ENCODE data around the gene TINAG.
A peak's percentile ranks its signal among the peaks of the same experiment; 100 is the strongest.

TINAG gene

DNA sequence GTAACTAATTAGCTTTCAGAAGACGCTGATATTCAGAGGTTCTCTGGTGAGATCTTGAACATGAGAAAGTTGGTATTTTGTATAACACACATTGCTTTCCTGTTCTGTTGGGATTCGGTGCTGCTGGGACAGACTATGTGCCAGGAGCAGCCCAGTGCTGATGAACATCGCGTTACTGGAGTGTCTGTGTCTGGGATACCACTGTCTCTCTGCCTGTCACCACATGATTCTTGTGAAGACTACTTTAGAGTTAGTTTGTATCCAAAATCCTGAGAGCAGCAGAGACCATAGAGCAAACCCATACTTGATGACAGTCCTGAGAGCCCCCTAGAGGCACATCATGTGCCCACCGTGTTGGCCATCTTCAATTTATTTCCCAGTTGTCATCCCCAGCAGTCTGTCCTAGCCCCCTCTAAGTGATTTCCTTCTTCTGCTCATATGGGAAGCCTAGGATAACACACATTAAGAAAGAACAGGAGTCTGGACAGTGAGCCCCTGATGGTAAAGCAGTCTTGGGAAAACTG lies 41.8 kb upstream of the TINAG start:
- Histone ChIP-seq H3K27me3 (replicated peaks; ENCODE audit: control insufficient read depth, insufficient read depth, low read length) (no peaks in the 10 kb centered on the region), H3K4me3 (replicated peaks; ENCODE audit: low read depth, low read length) (no peak overlapping the region), H3K36me3 (ENCODE audit: control insufficient read depth, insufficient read depth, low read length) (no peaks in the 10 kb centered on the region)
- no peak for DNase-seq (ENCODE audit: extremely low read depth, insufficient read length)
- TF ChIP-seq, protein P1, sequence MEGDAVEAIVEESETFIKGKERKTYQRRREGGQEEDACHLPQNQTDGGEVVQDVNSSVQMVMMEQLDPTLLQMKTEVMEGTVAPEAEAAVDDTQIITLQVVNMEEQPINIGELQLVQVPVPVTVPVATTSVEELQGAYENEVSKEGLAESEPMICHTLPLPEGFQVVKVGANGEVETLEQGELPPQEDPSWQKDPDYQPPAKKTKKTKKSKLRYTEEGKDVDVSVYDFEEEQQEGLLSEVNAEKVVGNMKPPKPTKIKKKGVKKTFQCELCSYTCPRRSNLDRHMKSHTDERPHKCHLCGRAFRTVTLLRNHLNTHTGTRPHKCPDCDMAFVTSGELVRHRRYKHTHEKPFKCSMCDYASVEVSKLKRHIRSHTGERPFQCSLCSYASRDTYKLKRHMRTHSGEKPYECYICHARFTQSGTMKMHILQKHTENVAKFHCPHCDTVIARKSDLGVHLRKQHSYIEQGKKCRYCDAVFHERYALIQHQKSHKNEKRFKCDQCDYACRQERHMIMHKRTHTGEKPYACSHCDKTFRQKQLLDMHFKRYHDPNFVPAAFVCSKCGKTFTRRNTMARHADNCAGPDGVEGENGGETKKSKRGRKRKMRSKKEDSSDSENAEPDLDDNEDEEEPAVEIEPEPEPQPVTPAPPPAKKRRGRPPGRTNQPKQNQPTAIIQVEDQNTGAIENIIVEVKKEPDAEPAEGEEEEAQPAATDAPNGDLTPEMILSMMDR (IDR thresholded peaks at IDR 0.05; ENCODE audit: insufficient read depth, low read length, poor library complexity, severe bottlenecking), result no peak

DNA sequence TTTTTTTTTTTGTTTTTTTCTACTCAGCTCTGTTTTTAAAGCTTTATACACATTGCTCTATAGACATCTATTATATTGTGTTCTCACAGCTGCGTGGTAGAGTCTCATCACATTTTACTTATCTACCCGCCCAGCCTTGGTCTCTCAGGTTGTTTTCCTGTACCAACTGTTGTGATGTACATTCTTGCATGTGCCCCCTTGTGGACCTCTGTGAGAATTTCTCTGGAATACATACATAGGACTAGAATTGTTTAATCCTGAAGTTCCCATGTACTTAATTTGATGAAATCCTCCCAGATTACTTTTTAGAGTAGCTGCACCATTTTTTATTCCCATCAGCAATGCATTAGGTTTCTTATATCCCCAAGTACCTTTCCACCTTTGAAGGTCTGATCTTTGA lies 40.4 kb upstream of the TINAG start:
- TF ChIP-seq, protein P1 (IDR thresholded peaks at IDR 0.05; ENCODE audit: insufficient read depth, low read length, poor library complexity, severe bottlenecking), result peak; percentile 50
- DNase-seq (ENCODE audit: extremely low read depth, insufficient read length), result no peak
- H3K4me3 ChIP-seq (replicated peaks; ENCODE audit: low read depth, low read length), result no peak overlapping the region
- H3K36me3 ChIP-seq (ENCODE audit: control insufficient read depth, insufficient read depth, low read length), result no peaks in the 10 kb centered on the region
- H3K27me3 ChIP-seq (replicated peaks; ENCODE audit: control insufficient read depth, insufficient read depth, low read length), result no peaks in the 10 kb centered on the region

DNA sequence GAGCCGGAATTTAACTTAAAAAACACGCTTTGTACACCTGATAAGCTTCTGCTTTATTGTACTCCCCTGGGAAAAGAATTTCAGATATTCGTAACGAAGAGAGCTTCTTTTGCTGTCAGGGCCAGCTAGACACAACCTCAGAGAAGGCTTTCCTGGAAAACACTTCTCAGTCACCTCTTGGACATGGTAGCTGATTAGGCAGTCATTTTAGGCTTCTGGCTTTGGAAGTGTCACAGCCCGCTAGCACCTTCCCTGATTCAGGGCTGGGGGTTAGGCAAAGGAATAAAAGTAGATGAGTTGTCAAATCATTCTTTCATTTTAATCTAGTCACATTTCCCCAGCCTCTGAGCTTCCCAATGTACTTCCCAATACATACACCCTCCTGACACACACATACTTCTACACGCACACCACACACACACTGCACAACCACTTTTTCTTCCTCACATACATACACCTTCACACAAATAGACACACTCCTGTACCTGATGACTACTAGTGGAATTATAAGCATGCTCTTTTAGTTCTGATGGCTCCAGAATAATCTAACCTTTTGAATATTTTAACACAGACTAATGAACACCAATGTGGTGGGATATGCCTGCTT lies 34.9 kb upstream of the TINAG start:
- no peak overlapping the region for H3K4me3 ChIP-seq (replicated peaks; ENCODE audit: low read depth, low read length)
- TF ChIP-seq, protein P1 (IDR thresholded peaks at IDR 0.05; ENCODE audit: insufficient read depth, low read length, poor library complexity, severe bottlenecking), result no peak
- H3K27me3 ChIP-seq (replicated peaks; ENCODE audit: control insufficient read depth, insufficient read depth, low read length), result no peaks in the 10 kb centered on the region
- no peaks in the 10 kb centered on the region for H3K36me3 ChIP-seq (ENCODE audit: control insufficient read depth, insufficient read depth, low read length)
- DNase-seq (ENCODE audit: extremely low read depth, insufficient read length), result no peak

DNA sequence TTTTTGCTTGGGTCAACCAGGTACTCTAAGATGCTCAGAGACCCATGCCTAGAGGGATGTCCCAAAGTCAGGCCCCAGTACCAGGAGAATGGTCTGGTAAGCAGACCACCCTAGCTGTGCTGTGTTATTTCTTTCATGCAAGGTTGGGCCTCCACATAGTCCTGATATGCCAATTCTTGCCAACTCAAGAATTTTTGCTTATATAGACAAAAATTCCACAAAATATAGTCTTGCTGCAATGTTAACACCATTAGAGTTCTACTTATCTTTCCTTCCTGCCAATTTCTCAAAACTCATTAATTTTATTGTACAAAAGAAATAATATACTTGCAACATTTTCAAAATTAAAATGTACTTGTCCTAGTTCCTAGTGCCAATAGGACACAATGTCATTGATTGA lies 33.9 kb upstream of the TINAG start:
- Histone ChIP-seq H3K36me3 (ENCODE audit: control insufficient read depth, insufficient read depth, low read length) (no peaks in the 10 kb centered on the region), H3K4me3 (replicated peaks; ENCODE audit: low read depth, low read length) (no peak overlapping the region), H3K27me3 (replicated peaks; ENCODE audit: control insufficient read depth, insufficient read depth, low read length) (no peaks in the 10 kb centered on the region)
- TF ChIP-seq, protein P1 (IDR thresholded peaks at IDR 0.05; ENCODE audit: insufficient read depth, low read length, poor library complexity, severe bottlenecking), result no peak
- DNase-seq (ENCODE audit: extremely low read depth, insufficient read length), result no peak

DNA sequence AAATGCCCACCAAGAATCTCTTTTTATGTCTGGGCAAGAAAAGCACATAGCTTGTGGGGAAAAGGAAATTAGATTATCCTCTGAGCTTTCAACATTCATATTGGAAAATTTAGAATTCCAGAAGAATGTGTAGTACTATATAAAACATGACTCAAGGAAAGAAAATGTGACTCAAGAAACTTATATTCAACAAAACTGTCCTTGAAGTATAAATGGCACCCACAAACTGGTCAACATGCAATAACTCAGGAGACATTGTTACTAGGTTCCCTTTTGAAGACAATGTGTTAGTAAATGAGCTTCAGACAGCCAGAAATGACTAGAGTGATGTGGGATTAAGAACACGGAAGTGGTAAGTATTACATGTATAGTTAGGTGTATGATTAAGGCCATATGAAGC lies 26.1 kb upstream of the TINAG start:
- TF ChIP-seq, protein P1 (IDR thresholded peaks at IDR 0.05; ENCODE audit: insufficient read depth, low read length, poor library complexity, severe bottlenecking), result no peak
- no peak overlapping the region for H3K4me3 ChIP-seq (replicated peaks; ENCODE audit: low read depth, low read length)
- no peaks in the 10 kb centered on the region for H3K36me3 ChIP-seq (ENCODE audit: control insufficient read depth, insufficient read depth, low read length)
- no peaks in the 10 kb centered on the region for H3K27me3 ChIP-seq (replicated peaks; ENCODE audit: control insufficient read depth, insufficient read depth, low read length)
- DNase-seq (ENCODE audit: extremely low read depth, insufficient read length), result no peak
